Endothelial cell (in vitro differentiated cells): ENCODE measurements around the gene BAZ1A. TPM values are rescaled to one million over a fixed set of nuclear protein-coding genes. Genes with fewer than 3 reads are reported as not detected.
A peak's percentile ranks its signal among the peaks of the same experiment; 100 is the strongest.

ENCODE experiments used
- DNase-seq: peaks from one replicate; pipeline ENCODE4 v3.0.0; 2021; ENCODE audit warnings: low spot score
- H3K27ac Mint-ChIP-seq: one replicate; pipeline ENCODE4 v1.8.0; 2021; ENCODE audit warnings: mixed read lengths, inconsistent platforms; ENCODE audit not compliant: unreplicated experiment
- H3K27me3 Mint-ChIP-seq: one replicate; pipeline ENCODE4 v1.8.0; 2021; ENCODE audit warnings: mild to moderate bottlenecking, moderate library complexity, mixed read lengths, inconsistent platforms; ENCODE audit not compliant: unreplicated experiment
- H3K36me3 Mint-ChIP-seq: one replicate; pipeline ENCODE4 v1.8.0; 2021; ENCODE audit warnings: mild to moderate bottlenecking, low read depth, mixed read lengths, inconsistent platforms; ENCODE audit not compliant: unreplicated experiment
- H3K4me1 Mint-ChIP-seq: one replicate; pipeline ENCODE4 v1.8.0; 2021; ENCODE audit warnings: mild to moderate bottlenecking, mixed read lengths, inconsistent platforms; ENCODE audit not compliant: unreplicated experiment
- H3K4me3 Mint-ChIP-seq: one replicate; pipeline ENCODE4 v1.8.0; 2021; ENCODE audit warnings: mild to moderate bottlenecking, mixed read lengths, inconsistent platforms; ENCODE audit not compliant: unreplicated experiment
- H3K9me3 Mint-ChIP-seq: one replicate; pipeline ENCODE4 v1.8.0; 2021; ENCODE audit warnings: mixed read lengths, inconsistent platforms; ENCODE audit not compliant: unreplicated experiment
- total RNA-seq: library from RNA; stranded (reverse); fragmentation: NEBNext Ultra II Directional; extraction: Animal tissue kit (Norgen Biotek cat#: 25700); gene quantifications from one replicate; pipeline ENCODE4 v1.2.1, GENCODE V29; 2021; ENCODE audit not compliant: unreplicated experiment
- TF ChIP-seq, protein P1 (sequence below): fragments of 200-600 bp; sonication (generic); IDR thresholded peaks from one replicate; pipeline ENCODE4 v1.5.0; 2021; ENCODE audit warnings: antibody characterized with exemption; ENCODE audit not compliant: unreplicated experiment

Gene BAZ1A
- total RNA-seq, 1 donor from 2014 or later: 27.2 TPM

DNA sequence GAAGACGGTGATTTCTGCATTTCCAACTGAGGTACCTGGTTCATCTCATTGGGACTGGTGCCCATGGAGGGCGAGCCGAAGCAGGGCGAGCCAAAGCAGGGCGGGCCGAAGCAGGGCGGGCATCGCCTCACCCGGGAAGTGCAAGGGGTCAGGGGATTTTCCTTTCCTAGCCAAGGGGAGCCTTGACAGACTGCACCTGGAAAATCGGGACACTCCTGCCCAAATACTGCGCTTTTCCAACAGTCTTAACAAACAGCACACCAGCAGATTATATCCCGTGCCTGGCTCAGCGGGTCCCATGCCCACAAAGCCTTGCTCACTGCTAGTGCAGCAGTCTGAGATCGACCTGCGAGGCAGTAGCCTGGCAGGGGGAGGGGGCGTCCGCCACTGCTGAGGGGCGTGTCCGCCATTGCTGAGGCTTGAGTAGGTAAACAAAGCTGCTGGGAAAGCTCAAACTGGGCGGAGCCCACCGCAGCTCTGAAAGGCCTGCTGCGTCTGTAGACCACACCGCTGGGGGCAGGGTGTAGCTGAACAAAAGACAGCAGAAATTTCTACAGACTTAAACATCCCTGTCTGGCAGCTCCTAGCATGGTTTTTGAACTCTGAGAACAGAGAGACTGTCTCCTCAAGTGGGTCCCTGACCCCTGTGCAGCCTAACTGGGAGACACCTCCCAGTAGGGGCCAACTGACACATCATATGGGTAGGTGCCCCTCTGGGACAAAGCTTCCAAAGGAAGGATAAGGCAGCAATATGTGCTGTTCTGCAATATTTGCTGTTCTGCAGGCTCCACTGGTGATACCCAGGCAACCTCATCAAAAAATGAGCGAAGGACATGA is 77.2 kb downstream of the BAZ1A start:
- DNase-seq: no peak
- Mint-ChIP-seq H3K4me3 (peak overlapping the region; percentile 59), H3K36me3 (peaks cover 41% of the 10 kb centered on the region), H3K27me3 (peaks cover 4% of the 10 kb centered on the region), H3K4me1 (no peaks in the 10 kb centered on the region), H3K9me3 (no peaks in the 10 kb centered on the region), H3K27ac (no peak overlapping the region)
- TF ChIP-seq, protein P1, sequence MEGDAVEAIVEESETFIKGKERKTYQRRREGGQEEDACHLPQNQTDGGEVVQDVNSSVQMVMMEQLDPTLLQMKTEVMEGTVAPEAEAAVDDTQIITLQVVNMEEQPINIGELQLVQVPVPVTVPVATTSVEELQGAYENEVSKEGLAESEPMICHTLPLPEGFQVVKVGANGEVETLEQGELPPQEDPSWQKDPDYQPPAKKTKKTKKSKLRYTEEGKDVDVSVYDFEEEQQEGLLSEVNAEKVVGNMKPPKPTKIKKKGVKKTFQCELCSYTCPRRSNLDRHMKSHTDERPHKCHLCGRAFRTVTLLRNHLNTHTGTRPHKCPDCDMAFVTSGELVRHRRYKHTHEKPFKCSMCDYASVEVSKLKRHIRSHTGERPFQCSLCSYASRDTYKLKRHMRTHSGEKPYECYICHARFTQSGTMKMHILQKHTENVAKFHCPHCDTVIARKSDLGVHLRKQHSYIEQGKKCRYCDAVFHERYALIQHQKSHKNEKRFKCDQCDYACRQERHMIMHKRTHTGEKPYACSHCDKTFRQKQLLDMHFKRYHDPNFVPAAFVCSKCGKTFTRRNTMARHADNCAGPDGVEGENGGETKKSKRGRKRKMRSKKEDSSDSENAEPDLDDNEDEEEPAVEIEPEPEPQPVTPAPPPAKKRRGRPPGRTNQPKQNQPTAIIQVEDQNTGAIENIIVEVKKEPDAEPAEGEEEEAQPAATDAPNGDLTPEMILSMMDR: no peak

DNA sequence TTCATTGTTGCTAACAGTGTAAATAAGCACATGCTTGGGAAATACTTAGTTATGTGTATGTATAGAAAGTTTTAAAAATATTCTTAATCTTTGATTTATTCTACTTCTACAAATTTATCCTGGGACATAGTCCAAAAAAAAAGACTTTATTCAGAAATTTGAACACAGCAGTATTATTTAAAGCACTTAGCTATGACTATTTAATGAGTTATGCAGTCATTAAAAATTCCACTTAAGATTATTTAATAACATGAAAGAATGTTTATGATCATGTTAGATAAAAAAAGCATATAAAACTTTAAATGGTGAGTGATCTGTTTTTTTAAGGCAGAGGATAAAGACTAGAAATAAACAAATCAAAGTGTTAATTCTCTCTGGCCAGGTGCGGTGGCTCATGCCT is 78.3 kb downstream of the BAZ1A start:
- peaks cover 3% of the 10 kb centered on the region for H3K4me1 Mint-ChIP-seq
- no peak overlapping the region for H3K27ac Mint-ChIP-seq
- TF ChIP-seq, protein P1: no peak
- H3K9me3 Mint-ChIP-seq: no peaks in the 10 kb centered on the region
- H3K4me3 Mint-ChIP-seq: no peak overlapping the region
- no peak for DNase-seq
- peaks cover 35% of the 10 kb centered on the region for H3K36me3 Mint-ChIP-seq
- peaks cover 4% of the 10 kb centered on the region for H3K27me3 Mint-ChIP-seq

DNA sequence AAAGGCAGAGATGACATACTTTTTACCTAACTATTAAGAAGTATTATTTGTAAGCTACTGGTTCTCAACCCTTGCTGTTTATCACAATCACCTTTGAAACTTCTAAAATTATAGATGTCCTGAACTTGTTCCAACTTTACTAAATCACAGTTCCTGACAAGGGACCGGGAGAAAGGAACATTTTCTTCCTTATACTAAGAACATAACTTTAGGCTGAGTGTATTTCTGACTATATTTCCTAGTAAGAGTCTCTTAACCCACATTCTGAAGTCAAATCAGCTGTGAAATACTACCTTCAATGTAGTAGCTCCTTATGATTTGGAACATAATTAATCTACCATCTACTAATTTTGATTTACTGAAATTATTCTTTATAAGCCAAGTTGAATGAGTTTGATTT is 80.2 kb downstream of the BAZ1A start:
- peaks cover 3% of the 10 kb centered on the region for H3K4me1 Mint-ChIP-seq
- TF ChIP-seq, protein P1: no peak
- no peak overlapping the region for H3K4me3 Mint-ChIP-seq
- no peaks in the 10 kb centered on the region for H3K9me3 Mint-ChIP-seq
- no peak for DNase-seq
- H3K27me3 Mint-ChIP-seq: peaks cover 4% of the 10 kb centered on the region
- no peak overlapping the region for H3K27ac Mint-ChIP-seq
- peaks cover 29% of the 10 kb centered on the region for H3K36me3 Mint-ChIP-seq

DNA sequence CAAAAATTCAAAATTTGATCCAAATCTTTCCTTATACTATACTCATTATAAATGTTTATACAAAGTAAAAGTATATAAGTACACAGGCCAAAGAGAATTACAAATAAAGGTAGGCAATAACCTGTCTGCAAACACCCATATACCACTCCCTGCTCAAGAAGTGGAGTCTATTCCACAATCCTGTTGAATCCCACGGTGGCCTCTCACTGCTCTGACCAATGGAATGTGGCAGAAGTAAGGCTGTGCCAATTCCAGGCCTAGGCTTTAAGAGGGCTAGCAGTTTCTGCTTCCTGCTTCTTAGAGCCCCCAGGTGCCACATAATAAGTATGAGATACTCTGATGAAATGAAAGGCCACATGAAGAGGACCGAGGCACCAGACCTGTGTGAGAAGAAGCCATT is 80.9 kb downstream of the BAZ1A start:
- peaks cover 1% of the 10 kb centered on the region for H3K27me3 Mint-ChIP-seq
- peaks cover 28% of the 10 kb centered on the region for H3K36me3 Mint-ChIP-seq
- H3K27ac Mint-ChIP-seq: no peak overlapping the region
- no peak overlapping the region for H3K4me3 Mint-ChIP-seq
- TF ChIP-seq, protein P1: no peak
- no peak for DNase-seq
- peaks cover 3% of the 10 kb centered on the region for H3K4me1 Mint-ChIP-seq
- no peaks in the 10 kb centered on the region for H3K9me3 Mint-ChIP-seq

DNA sequence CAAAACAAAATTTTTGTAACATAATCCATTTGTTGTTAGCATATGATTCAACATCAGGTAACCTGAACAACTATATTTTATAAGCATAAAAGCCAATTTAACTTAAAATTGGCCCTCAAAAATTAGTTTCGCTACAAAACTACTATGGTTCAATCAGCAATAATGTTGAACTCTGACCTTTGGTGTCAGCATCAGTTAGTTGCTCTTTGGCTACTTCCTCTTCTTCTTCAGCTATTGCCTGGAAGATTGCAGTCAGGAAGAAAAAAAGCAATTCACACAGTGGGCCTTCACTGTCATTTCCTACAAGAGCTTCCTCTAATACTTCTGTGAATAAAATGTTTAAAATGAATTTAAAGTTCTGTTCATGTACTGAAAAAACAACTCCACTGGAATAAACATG is 82.6 kb downstream of the BAZ1A start:
- Mint-ChIP-seq H3K36me3 (peaks cover 15% of the 10 kb centered on the region), H3K9me3 (no peaks in the 10 kb centered on the region), H3K4me1 (peaks cover 3% of the 10 kb centered on the region), H3K4me3 (no peak overlapping the region), H3K27ac (no peak overlapping the region), H3K27me3 (peaks cover 1% of the 10 kb centered on the region)
- TF ChIP-seq, protein P1: no peak
- DNase-seq: no peak
